Sigmoid colon (tissue), 4 donors: ENCODE results near the gene PDZRN3.

Source experiments
- POLR2A ChIP-seq, 2 donors: fragments of 450-650 bp; IDR thresholded peaks; one replicate each; pipeline ENCODE4 v1.6.1; 2016; ENCODE audit warnings: antibody characterized with exemption in 2 of 2, mild to moderate bottlenecking in 2 of 2, moderate library complexity in 2 of 2
- POLR2AphosphoS5 ChIP-seq, 4 donors: sonication (generic); formaldehyde crosslinking; IDR thresholded peaks; one replicate each; pipeline ENCODE4 v1.6.1; 2017; ENCODE audit warnings: antibody characterized with exemption in 4 of 4
- TF ChIP-seq, protein P1 (sequence below), 4 experiments: fragments of 450-650 bp in 3 of 4; fragments of 200-600 bp in 1 of 4; IDR thresholded peaks; one replicate each; pipeline ENCODE4 v1.5.1; 2016 to 2019; ENCODE audit warnings: antibody characterized with exemption in 4 of 4, mild to moderate bottlenecking in 3 of 4, moderate library complexity in 2 of 4

DNA sequence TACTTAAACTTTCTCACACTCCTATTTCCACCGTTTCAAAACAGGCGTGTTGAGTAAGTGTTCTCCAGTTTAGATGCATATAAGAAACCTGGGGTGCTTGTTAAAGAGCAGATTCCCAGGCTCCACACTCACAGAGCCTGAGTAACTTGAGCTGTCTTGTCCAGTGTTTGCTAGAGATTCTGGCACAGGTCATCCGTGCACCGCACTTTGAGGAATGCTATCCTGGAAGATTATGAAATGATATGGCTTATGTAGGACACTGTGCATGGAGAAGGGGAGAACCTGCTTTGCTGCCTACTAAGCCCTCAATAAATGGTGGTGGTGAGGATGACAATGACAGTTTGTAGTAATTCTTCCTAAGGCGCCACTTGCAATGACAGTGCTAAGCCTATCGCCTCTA lies 273.7 kb downstream of the PDZRN3 start:
- TF ChIP-seq, protein P1, sequence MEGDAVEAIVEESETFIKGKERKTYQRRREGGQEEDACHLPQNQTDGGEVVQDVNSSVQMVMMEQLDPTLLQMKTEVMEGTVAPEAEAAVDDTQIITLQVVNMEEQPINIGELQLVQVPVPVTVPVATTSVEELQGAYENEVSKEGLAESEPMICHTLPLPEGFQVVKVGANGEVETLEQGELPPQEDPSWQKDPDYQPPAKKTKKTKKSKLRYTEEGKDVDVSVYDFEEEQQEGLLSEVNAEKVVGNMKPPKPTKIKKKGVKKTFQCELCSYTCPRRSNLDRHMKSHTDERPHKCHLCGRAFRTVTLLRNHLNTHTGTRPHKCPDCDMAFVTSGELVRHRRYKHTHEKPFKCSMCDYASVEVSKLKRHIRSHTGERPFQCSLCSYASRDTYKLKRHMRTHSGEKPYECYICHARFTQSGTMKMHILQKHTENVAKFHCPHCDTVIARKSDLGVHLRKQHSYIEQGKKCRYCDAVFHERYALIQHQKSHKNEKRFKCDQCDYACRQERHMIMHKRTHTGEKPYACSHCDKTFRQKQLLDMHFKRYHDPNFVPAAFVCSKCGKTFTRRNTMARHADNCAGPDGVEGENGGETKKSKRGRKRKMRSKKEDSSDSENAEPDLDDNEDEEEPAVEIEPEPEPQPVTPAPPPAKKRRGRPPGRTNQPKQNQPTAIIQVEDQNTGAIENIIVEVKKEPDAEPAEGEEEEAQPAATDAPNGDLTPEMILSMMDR (IDR thresholded peaks at IDR 0.05): no peak
- TF ChIP-seq POLR2AphosphoS5 (IDR thresholded peaks at IDR 0.05): no peak
- no peak for TF ChIP-seq POLR2A (IDR thresholded peaks at IDR 0.05)
